GM23248 (cell line): ENCODE data around the gene RYR3.

Source experiments
- EZH2 ChIP-seq: fragments of 200-600 bp; sonication (generic); IDR thresholded peaks from 2 replicates; pipeline ENCODE4 v1.6.1; 2018; ENCODE audit warnings: antibody characterized with exemption, mild to moderate bottlenecking; ENCODE audit not compliant: insufficient read depth, poor library complexity, severe bottlenecking
- EZH2phosphoT487 ChIP-seq: fragments of 200-600 bp; sonication (generic); IDR thresholded peaks from 2 replicates; pipeline ENCODE4 v1.6.1; 2018; ENCODE audit warnings: antibody characterized with exemption, moderate library complexity, mild to moderate bottlenecking, low read depth; ENCODE audit not compliant: insufficient read depth

- TF ChIP-seq EZH2phosphoT487 (no peak), EZH2 (no peak)
These were observed 312.2 kb downstream of the RYR3 start for GRCh38 chr15:33623010-33623409.
